Smooth muscle cell (in vitro differentiated cells): ENCODE results near the gene BCL2A1. TPM values are rescaled to one million over a fixed set of nuclear protein-coding genes. Genes with fewer than 3 reads are reported as not detected.

ENCODE experiments used
- DNase-seq: peaks from one replicate; lab custom pipeline; 2025; ENCODE audit not compliant: unreplicated experiment; lab: John Stamatoyannopoulos, UW
- H2AFZ ChIP-seq: fragments of 200-600 bp; sonication (generic); 2 replicates; pipeline ENCODE4 v1.6.0; 2016; ENCODE audit warnings: antibody characterized with exemption, low read depth, mild to moderate bottlenecking
- H3F3A ChIP-seq: fragments of 200-600 bp; sonication (generic); 2 replicates; pipeline ENCODE4 v1.6.0; 2017; ENCODE audit warnings: antibody characterized with exemption, low read depth
- H3K27ac ChIP-seq: fragments of 200-600 bp; sonication (generic); 2 replicates; pipeline ENCODE4 v1.5.1; 2016; ENCODE audit warnings: low read depth, mild to moderate bottlenecking
- H3K27me3 ChIP-seq: fragments of 200-600 bp; sonication (generic); 2 replicates; pipeline ENCODE4 v1.6.1; 2016; ENCODE audit warnings: low read depth, mild to moderate bottlenecking
- H3K36me3 ChIP-seq: fragments of 200-600 bp; sonication (generic); 2 replicates; pipeline ENCODE4 v1.5.1; 2016; ENCODE audit warnings: low read depth
- H3K4me1 ChIP-seq: fragments of 200-600 bp; sonication (generic); 2 replicates; pipeline ENCODE4 v1.5.1; 2016; ENCODE audit warnings: low read depth
- H3K4me2 ChIP-seq: fragments of 200-600 bp; sonication (generic); 2 replicates; pipeline ENCODE4 v1.6.0; 2016; ENCODE audit warnings: mild to moderate bottlenecking
- H3K4me3 ChIP-seq: fragments of 200-600 bp; sonication (generic); 2 replicates; pipeline ENCODE4 v1.5.1; 2016; ENCODE audit warnings: mild to moderate bottlenecking
- H3K79me2 ChIP-seq: fragments of 200-600 bp; sonication (generic); 2 replicates; pipeline ENCODE4 v1.6.0; 2016; ENCODE audit warnings: low read depth, mild to moderate bottlenecking
- H3K9ac ChIP-seq: fragments of 200-600 bp; sonication (generic); 2 replicates; pipeline ENCODE4 v1.6.0; 2016; ENCODE audit warnings: low read depth
- H3K9me3 ChIP-seq: fragments of 200-600 bp; sonication (generic); replicated peaks from 2 replicates; pipeline ENCODE4 v1.5.1; 2016; ENCODE audit warnings: low read depth
- H4K20me1 ChIP-seq: fragments of 200-600 bp; sonication (generic); 2 replicates; pipeline ENCODE4 v1.6.0; 2016; ENCODE audit warnings: low read depth
- WGBS: methylation state at CpG from one replicate; pipeline ENCODE4 v1.1.7; 2016; ENCODE audit warnings: low lambda C conversion rate; 5-methylcytosine and 5-hydroxymethylcytosine counted together
- polyA plus RNA-seq: library from polyadenylated mRNA; unstranded; fragments of >200 nt; fragmentation: Nextera tagmentation; extraction: Ambion mirVana; gene quantifications from 2 replicates; pipeline ENCODE4 v1.2.1, GENCODE V29; 2016
- total RNA-seq: library from RNA; depleted of rRNA; stranded (reverse); fragments of >200 nt; gene quantifications from 2 replicates; pipeline ENCODE4 v1.2.3, GENCODE V29; 2014
- TF ChIP-seq, protein P1 (sequence below): fragments of 200-600 bp; sonication (generic); IDR thresholded peaks from 2 replicates; pipeline ENCODE4 v1.5.1; 2017; ENCODE audit warnings: borderline replicate concordance, mild to moderate bottlenecking, antibody characterized with exemption; ENCODE audit not compliant: insufficient read depth, poor library complexity, severe bottlenecking

Gene BCL2A1
- total and polyA plus RNA-seq, 2 experiments from 2014 or later = 13.4 to 18.2 TPM

- H3K4me3 ChIP-seq = no peak overlapping the region
- H3F3A ChIP-seq = no peaks in the 10 kb centered on the region
- TF ChIP-seq, protein P1, sequence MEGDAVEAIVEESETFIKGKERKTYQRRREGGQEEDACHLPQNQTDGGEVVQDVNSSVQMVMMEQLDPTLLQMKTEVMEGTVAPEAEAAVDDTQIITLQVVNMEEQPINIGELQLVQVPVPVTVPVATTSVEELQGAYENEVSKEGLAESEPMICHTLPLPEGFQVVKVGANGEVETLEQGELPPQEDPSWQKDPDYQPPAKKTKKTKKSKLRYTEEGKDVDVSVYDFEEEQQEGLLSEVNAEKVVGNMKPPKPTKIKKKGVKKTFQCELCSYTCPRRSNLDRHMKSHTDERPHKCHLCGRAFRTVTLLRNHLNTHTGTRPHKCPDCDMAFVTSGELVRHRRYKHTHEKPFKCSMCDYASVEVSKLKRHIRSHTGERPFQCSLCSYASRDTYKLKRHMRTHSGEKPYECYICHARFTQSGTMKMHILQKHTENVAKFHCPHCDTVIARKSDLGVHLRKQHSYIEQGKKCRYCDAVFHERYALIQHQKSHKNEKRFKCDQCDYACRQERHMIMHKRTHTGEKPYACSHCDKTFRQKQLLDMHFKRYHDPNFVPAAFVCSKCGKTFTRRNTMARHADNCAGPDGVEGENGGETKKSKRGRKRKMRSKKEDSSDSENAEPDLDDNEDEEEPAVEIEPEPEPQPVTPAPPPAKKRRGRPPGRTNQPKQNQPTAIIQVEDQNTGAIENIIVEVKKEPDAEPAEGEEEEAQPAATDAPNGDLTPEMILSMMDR = no peak
- H3K27ac ChIP-seq = peak overlapping the region; percentile 65
- no peaks in the 10 kb centered on the region for H3K27me3 ChIP-seq
- H3K36me3 ChIP-seq = no peaks in the 10 kb centered on the region
- DNase-seq = no peak
- WGBS = 89% methylated on average over 6 of the region's 6 CpGs
- H3K9ac ChIP-seq = no peak overlapping the region
- H3K4me2 ChIP-seq = no peak overlapping the region
- H3K4me1 ChIP-seq = no peaks in the 10 kb centered on the region
- H3K79me2 ChIP-seq = no peaks in the 10 kb centered on the region
- H3K9me3 ChIP-seq = no peaks in the 10 kb centered on the region
- no peaks in the 10 kb centered on the region for H4K20me1 ChIP-seq
- no peak overlapping the region for H2AFZ ChIP-seq
These were observed 39.2 kb upstream of the BCL2A1 start for GRCh38 chr15:80010131-80010673.

DNA sequence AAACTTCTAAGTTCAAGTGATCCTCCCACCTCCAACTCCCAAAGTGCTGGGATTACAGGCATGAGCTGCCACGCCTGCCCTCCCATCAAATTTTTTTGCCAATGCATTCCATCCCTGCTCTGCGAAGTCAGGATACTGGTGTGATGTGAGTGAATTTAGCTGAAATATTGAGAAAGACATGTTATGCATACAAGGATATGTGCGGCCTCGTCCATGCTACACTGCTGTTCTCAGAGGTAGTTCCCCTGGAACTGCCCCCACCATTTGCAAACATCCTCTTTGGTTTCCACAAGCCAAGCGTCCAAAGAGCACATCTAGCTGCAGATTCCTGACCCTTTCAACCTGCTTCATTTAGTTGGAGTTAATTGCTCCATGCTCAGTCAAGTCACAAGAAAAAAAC lies 36.5 kb upstream of the BCL2A1 start:
- no peak overlapping the region for H3K27ac ChIP-seq
- no peak overlapping the region for H3K9ac ChIP-seq
- 93% methylated on average over 5 of the region's 5 CpGs for WGBS
- no peaks in the 10 kb centered on the region for H3K36me3 ChIP-seq
- H3K79me2 ChIP-seq = no peaks in the 10 kb centered on the region
- H2AFZ ChIP-seq = no peak overlapping the region
- H3K4me3 ChIP-seq = no peak overlapping the region
- H4K20me1 ChIP-seq = no peaks in the 10 kb centered on the region
- H3F3A ChIP-seq = no peaks in the 10 kb centered on the region
- TF ChIP-seq, protein P1 = no peak
- no peaks in the 10 kb centered on the region for H3K27me3 ChIP-seq
- H3K4me2 ChIP-seq = no peak overlapping the region
- no peak for DNase-seq
- H3K4me1 ChIP-seq = no peaks in the 10 kb centered on the region
- no peaks in the 10 kb centered on the region for H3K9me3 ChIP-seq

DNA sequence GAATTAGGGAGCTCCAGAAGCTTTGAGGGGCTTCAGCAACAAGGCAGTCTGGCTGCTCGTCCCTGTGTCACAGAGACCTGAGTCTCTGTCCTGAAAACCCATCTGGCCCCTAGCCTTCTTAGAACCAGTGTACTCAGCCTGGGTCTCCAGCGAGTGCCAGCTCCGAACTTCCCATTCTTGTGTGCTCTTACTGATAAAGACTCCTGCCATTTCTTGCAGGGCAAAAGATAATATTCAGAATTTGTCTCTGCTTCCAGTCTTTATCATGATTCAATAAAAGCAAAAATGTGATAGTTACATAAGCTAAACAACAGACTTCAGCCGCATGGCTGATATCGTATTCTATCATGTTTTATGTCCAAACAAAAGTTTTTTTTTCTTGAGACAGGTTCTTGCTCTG lies 36.0 kb upstream of the BCL2A1 start:
- 95% methylated on average over 5 of the region's 5 CpGs for WGBS
- no peaks in the 10 kb centered on the region for H3K9me3 ChIP-seq
- TF ChIP-seq, protein P1 = no peak
- no peak overlapping the region for H2AFZ ChIP-seq
- H3K36me3 ChIP-seq = no peaks in the 10 kb centered on the region
- H3K4me1 ChIP-seq = no peaks in the 10 kb centered on the region
- no peaks in the 10 kb centered on the region for H3K79me2 ChIP-seq
- H3K27me3 ChIP-seq = no peaks in the 10 kb centered on the region
- no peak for DNase-seq
- H3F3A ChIP-seq = no peaks in the 10 kb centered on the region
- no peak overlapping the region for H3K27ac ChIP-seq
- H3K4me2 ChIP-seq = no peak overlapping the region
- H4K20me1 ChIP-seq = no peaks in the 10 kb centered on the region
- no peak overlapping the region for H3K4me3 ChIP-seq
- no peak overlapping the region for H3K9ac ChIP-seq

DNA sequence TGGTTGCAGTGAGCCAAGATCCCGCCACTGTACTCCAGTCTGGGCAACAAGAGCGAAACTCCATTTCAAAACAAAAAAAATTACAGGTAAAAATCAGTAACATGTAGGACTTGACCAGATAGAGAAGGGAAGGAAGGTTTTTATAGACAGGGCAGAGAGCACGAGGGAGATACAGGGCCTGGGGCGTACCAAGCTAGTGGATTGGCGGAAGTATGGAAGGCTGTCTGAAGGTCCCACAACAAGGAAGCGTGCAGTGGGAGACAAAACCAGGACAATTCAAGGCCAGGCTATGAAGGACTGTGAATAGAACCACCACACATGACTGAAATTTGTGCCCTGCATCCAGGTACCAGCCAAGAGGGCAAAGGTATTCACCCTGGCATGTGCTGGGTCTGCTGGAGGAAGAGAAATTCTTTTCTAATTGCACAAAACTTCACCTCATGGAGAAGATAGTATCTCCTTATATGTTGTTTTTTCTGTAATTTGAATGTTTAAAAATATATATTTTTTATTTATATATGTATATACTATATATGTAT lies 33.0 kb upstream of the BCL2A1 start:
- H3K4me3 ChIP-seq = no peak overlapping the region
- no peaks in the 10 kb centered on the region for H3F3A ChIP-seq
- no peaks in the 10 kb centered on the region for H4K20me1 ChIP-seq
- no peak overlapping the region for H3K9ac ChIP-seq
- H2AFZ ChIP-seq = no peak overlapping the region
- H3K27me3 ChIP-seq = no peaks in the 10 kb centered on the region
- WGBS = over 99% methylated on average over 6 of the region's 6 CpGs
- no peaks in the 10 kb centered on the region for H3K4me1 ChIP-seq
- DNase-seq = no peak
- no peak overlapping the region for H3K4me2 ChIP-seq
- H3K79me2 ChIP-seq = no peaks in the 10 kb centered on the region
- no peaks in the 10 kb centered on the region for H3K9me3 ChIP-seq
- H3K36me3 ChIP-seq = no peaks in the 10 kb centered on the region
- TF ChIP-seq, protein P1 = no peak
- H3K27ac ChIP-seq = no peak overlapping the region
